IPS-20b (cell line): ENCODE measurements around the gene DNAJA4.

Experiments used
- H3K27ac ChIP-seq: one replicate; pipeline ENCODE4 v1.5.1; 2013; ENCODE audit warnings: low read length
- H3K27me3 ChIP-seq: 2 replicates; pipeline ENCODE4 v1.6.1; 2013; ENCODE audit warnings: mild to moderate bottlenecking, low read length, inconsistent platforms; ENCODE audit not compliant: insufficient read depth
- H3K36me3 ChIP-seq: 2 replicates; pipeline ENCODE4 v1.6.1; 2013; ENCODE audit warnings: low read depth, mild to moderate bottlenecking, inconsistent platforms, low read length, moderate library complexity; ENCODE audit not compliant: insufficient read depth
- H3K4me1 ChIP-seq: 2 replicates; pipeline ENCODE4 v1.6.1; 2013; ENCODE audit warnings: mild to moderate bottlenecking, control low read depth, inconsistent platforms, low read length, moderate library complexity; ENCODE audit not compliant: insufficient read depth
- H3K4me3 ChIP-seq: 2 replicates; pipeline ENCODE4 v1.5.1; 2013; ENCODE audit warnings: mild to moderate bottlenecking, low read length, inconsistent platforms
- H3K9ac ChIP-seq: 2 replicates; pipeline ENCODE4 v1.6.1; 2013; ENCODE audit warnings: low read depth, mild to moderate bottlenecking, inconsistent platforms, low read length, moderate library complexity
- H3K9me3 ChIP-seq: 2 replicates; pipeline ENCODE4 v1.6.1; 2013; ENCODE audit warnings: mild to moderate bottlenecking, low read depth, low read length, inconsistent platforms; ENCODE audit not compliant: insufficient read depth

The DNAJA4 gene

DNA sequence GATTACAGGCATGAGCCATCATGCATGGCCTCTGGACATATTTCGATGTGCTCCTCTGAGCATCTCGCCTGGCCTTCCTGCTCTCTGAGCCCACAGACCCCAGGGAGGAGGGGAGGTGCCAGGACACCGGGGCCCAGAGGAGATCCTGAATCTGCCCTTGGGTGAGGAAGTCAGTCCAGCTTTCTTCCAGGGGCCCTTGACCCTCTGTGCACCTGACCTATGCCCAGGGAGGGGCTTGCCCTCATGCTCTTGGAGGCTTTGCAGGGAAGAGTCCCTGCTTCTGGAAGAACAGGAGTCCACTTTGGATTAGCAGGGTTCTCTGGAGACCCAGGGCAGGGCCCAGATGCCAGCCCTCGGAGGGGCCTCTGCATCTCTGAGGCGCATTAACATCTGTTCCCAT is 31.4 kb upstream of the DNAJA4 start:
- Histone ChIP-seq H3K9me3 (no peaks in the 10 kb centered on the region), H3K27me3 (no peaks in the 10 kb centered on the region), H3K9ac (no peak overlapping the region), H3K36me3 (no peaks in the 10 kb centered on the region), H3K27ac (no peak overlapping the region), H3K4me3 (no peak overlapping the region), H3K4me1 (peaks cover 12% of the 10 kb centered on the region; the same call in 1 of the 2 replicates)

DNA sequence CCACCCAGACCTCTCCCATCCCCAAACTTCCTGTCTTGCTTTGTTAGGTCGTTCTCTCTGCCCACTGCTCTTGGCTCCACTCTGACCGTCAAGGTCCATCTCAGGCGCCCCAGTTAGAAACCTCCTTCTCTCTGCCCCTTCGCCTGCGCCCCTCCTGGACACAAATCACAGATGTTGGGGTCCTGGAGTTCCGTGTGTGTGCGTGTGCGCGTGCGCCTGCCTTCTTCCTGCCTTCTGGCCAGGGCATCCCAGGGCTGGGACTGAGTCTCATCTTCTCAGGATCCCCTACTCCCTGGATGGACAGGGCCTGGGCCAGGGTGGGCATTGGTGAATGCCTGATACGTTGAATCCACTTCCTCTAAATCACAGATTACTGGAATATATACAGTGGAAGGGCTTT is 30.9 kb upstream of the DNAJA4 start:
- Histone ChIP-seq H3K9ac (peak overlapping the region; percentile 3; the same call in 1 of the 2 replicates), H3K27ac (no peak overlapping the region), H3K4me3 (no peak overlapping the region; the same call in 1 of the 2 replicates), H3K4me1 (peaks cover 12% of the 10 kb centered on the region; the same call in 1 of the 2 replicates), H3K27me3 (no peaks in the 10 kb centered on the region), H3K9me3 (no peaks in the 10 kb centered on the region), H3K36me3 (no peaks in the 10 kb centered on the region)

DNA sequence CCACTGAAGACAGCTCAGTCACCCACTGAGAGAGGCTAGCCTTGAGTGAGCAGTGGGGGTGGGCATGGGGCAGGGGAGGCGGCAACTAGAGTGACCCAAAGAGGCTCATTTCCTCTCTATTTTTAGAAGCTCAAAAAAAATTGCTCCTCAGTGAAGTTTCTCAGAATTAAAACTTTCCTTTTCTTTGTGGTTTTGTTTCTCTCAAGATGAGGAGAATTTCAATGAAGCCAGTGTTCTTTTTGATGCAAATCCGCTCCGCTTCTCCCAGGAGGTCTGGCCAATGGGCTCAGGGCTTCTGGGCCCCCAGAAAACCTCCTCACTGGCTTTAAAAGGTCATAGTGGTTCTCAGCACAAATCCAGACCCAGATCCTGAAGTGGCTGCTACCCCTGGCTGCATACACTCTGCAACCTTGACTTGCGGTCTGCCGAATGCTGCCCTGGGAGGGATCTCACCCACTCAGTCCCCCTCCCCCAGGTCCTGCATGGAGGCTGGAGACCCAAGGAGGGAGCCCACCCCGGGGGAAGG is 29.8 kb upstream of the DNAJA4 start, which contains the start of gene ACSBG1:
TSS of gene ACSBG1 (minus strand) at position 51 of the 526 bp plus-strand sequence. CDS start 64 bp downstream, outside the sequence.
- Histone ChIP-seq H3K4me1 (peaks cover 12% of the 10 kb centered on the region; the same call in 1 of the 2 replicates), H3K27me3 (no peaks in the 10 kb centered on the region), H3K27ac (peak within 1 kb of the TSS; percentile 53), H3K36me3 (no peaks in the 10 kb centered on the region), H3K9ac (peak within 1 kb of the TSS; percentile 52; the same call in 1 of the 2 replicates), H3K9me3 (no peaks in the 10 kb centered on the region), H3K4me3 (peak within 1 kb of the TSS; percentile 27; the same call in 1 of the 2 replicates)

DNA sequence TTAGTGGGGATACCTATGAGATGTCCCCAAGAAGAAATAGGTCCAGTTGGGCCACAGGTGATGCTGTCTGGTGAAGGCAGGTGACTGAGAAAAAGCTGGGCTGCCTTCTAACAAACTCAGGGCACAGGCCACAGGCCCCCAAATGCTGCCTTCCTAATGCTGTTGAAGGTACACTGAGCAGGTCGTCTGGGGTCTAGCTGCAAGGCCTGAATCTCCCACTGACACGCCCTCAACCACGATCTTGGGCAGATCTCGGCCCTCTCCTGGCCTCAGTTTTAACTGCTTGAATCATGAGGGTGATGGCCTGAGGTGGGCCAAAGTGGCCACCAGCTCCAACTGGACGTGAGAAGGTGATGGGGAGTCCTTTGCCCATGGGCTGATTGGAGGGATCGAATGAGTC is 27.9 kb upstream of the DNAJA4 start:
- no peaks in the 10 kb centered on the region for H3K36me3 ChIP-seq
- no peak overlapping the region for H3K27ac ChIP-seq
- no peaks in the 10 kb centered on the region for H3K27me3 ChIP-seq
- no peak overlapping the region for H3K4me3 ChIP-seq
- no peak overlapping the region for H3K9ac ChIP-seq
- H3K9me3 ChIP-seq = no peaks in the 10 kb centered on the region
- H3K4me1 ChIP-seq = peaks cover 12% of the 10 kb centered on the region; the same call in 1 of the 2 replicates

DNA sequence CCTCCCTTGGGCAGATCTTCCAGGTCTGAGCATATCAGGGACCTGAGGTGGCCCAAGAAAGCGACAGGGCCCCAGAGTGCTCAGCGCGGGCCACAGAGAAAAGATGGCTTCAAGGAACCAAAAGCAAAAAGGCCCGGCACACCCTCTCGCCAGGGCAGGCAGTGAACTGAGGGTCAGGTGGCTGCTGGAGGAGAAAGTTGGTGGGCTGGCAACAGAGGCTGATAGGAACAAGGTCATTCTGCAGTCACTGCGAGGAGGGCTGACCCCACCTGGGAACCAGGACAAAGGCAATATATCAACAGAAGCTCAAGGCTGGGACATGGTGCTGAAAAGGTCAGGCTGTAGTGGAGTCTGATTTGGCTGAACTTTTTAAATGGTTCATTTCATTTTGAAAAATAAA is 27.2 kb upstream of the DNAJA4 start:
- Histone ChIP-seq H3K4me3 (no peak overlapping the region), H3K9me3 (no peaks in the 10 kb centered on the region), H3K27me3 (no peaks in the 10 kb centered on the region), H3K27ac (no peak overlapping the region), H3K4me1 (peaks cover 12% of the 10 kb centered on the region; the same call in 1 of the 2 replicates), H3K9ac (no peak overlapping the region), H3K36me3 (no peaks in the 10 kb centered on the region)

DNA sequence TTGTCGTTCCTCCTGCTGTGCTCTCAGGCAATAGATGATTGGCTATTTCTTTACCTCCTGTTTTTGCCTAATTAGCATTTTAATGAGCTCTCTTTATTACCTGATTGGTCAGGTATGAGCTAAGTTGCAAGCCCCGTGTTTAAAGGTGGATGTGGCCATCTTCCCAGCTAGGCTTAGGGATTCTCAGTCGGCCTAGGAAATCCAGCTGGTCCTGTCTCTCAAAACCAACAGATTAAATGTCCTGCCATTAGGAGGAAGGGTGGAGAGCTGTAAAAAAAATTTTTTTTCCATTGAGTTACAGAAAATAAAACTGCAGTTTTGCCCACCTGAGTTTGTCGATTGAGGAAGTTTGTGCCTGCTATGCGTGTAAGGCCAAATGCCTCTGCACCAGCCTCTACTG is 24.6 kb upstream of the DNAJA4 start:
- no peak overlapping the region for H3K4me3 ChIP-seq
- H3K36me3 ChIP-seq = no peaks in the 10 kb centered on the region
- H3K9ac ChIP-seq = no peak overlapping the region
- H3K4me1 ChIP-seq = peaks cover 15% of the 10 kb centered on the region
- no peak overlapping the region for H3K27ac ChIP-seq
- no peaks in the 10 kb centered on the region for H3K9me3 ChIP-seq
- no peaks in the 10 kb centered on the region for H3K27me3 ChIP-seq

DNA sequence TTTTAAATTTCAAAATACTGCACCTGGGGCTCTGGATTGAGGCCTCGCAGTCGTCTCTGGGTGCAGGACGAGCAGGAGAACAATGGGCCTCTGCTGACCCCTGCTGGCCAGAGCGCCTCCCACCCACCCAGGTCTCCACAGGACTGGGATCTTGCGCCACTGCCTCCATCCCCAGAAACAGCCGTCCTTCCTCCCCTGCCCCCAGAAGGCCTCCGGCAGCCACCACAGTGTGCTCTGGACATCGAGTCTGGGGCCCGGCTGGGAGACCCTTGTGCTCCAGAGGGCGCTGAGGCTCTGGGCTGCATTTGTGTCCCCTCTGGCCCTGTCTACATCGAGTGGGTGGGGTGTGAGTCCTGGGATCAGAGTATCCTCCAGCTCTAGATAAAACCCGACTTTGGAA is 23.3 kb upstream of the DNAJA4 start:
- H3K27me3 ChIP-seq = no peaks in the 10 kb centered on the region
- no peaks in the 10 kb centered on the region for H3K9me3 ChIP-seq
- no peak overlapping the region for H3K4me3 ChIP-seq
- no peak overlapping the region for H3K27ac ChIP-seq
- H3K4me1 ChIP-seq = peaks cover 7% of the 10 kb centered on the region
- no peaks in the 10 kb centered on the region for H3K36me3 ChIP-seq
- H3K9ac ChIP-seq = no peak overlapping the region

DNA sequence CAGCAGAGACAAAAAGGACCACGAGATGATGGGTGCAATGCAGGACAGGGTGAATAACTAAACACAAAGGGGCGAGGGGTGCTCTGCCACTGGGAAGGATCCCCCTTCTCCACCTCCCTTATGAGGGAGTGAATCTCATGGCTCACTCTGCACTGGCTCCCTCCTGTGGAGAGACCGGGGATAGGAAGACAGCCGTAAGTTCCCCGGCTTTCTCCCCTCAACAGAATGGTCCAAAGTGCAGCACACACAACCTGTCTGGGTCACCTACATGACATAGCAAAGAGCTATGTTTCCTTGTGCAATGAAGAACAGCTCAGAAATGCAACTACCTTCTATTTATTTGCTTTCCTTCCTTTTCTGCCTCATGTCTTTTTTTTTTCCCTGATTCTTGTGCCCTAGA is 22.2 kb upstream of the DNAJA4 start:
- Histone ChIP-seq H3K9ac (no peak overlapping the region), H3K27me3 (no peaks in the 10 kb centered on the region), H3K4me1 (peaks cover 7% of the 10 kb centered on the region), H3K36me3 (no peaks in the 10 kb centered on the region), H3K9me3 (no peaks in the 10 kb centered on the region), H3K27ac (no peak overlapping the region), H3K4me3 (no peak overlapping the region)

DNA sequence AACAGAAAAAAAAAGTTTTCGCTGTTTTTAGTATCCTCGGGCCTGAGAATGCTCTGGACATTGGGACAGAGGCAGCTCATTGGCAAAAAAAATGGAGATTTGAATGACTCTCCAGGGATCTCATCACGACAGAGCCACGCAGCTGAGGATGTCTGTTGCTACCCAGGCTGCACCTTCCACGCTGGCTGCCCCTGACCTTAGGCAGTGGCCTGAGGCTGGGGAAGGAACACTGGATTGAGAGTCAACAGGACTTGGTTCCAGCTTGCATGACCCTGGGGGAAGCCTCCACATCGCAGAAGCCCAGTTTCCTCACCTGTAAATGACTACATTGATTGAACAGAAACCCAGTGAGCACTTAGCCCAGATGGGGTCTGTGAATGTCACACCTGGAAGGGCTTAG is 21.3 kb upstream of the DNAJA4 start:
- Histone ChIP-seq H3K9me3 (no peaks in the 10 kb centered on the region), H3K9ac (peak overlapping the region; percentile 27; the same call in 1 of the 2 replicates), H3K4me3 (no peak overlapping the region), H3K36me3 (no peaks in the 10 kb centered on the region), H3K4me1 (peaks cover 7% of the 10 kb centered on the region), H3K27me3 (no peaks in the 10 kb centered on the region), H3K27ac (peak overlapping the region; percentile 91)

DNA sequence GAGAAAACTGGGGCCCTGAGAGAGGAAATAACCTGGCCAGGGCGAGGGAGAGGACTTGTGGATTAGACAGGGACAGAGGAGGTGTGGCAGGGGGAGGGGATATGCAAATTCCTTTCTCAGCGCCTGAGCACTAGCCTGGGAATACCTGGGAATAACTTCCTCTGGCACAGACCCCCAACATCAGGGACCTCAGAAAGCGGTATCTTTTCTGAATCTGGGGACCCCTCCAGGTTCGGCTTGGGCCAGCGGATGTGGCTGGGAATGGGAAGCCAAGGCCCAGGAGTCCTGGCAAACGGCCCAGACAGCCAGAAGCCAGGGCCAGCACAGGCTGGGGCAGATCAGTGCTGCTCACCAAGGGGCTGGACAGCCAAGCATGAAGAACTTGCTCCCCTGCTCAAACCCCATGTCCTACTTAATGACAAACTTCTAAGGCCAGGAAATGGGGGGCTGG is 20.8 kb upstream of the DNAJA4 start:
- H3K9me3 ChIP-seq = no peaks in the 10 kb centered on the region
- no peaks in the 10 kb centered on the region for H3K27me3 ChIP-seq
- H3K9ac ChIP-seq = peak overlapping the region; percentile 49; the same call in 1 of the 2 replicates
- no peaks in the 10 kb centered on the region for H3K36me3 ChIP-seq
- H3K27ac ChIP-seq = peak overlapping the region; percentile 91
- H3K4me1 ChIP-seq = peaks cover 7% of the 10 kb centered on the region
- H3K4me3 ChIP-seq = no peak overlapping the region

DNA sequence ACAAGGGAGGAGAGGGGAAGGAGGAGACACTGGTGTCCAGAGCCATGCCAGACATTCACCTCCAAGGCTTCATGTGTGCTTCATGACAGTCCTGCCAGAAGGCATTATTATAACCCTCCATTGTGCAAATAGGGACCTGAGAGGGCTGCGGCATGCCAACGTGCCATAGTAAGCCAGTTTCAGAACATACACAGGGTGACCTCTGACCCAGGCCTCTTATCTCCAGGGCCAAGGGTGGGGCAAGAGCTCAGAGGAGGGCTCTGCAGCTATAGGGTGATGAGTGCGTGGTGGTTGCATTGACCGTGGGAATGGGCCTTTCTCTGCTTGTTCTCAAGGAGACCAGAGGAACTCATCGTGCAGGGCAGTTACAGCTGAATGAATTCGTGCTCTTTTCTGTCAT is 20.3 kb upstream of the DNAJA4 start:
- Histone ChIP-seq H3K27ac (no peak overlapping the region), H3K4me3 (no peak overlapping the region), H3K9me3 (no peaks in the 10 kb centered on the region), H3K36me3 (no peaks in the 10 kb centered on the region), H3K4me1 (peaks cover 7% of the 10 kb centered on the region), H3K9ac (no peak overlapping the region), H3K27me3 (no peaks in the 10 kb centered on the region)

DNA sequence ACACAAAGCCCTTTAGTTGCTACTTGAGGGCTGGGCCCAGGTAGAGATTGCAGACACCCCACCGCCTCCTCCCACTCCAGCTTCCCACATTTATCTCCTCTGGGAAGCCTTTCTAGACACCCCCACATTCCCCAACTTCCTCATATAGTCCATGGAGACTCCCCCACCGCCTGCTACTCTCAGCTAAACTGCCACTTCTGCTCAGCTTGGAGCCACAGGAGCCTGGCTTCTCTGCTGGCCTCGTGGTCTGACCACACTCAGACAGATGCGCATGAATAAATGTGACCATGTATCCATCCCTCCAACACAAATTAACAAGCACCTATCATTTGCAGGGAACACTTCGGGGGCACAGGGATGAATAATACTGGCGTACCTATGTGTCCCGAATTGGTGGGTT is 19.5 kb upstream of the DNAJA4 start:
- Histone ChIP-seq H3K27ac (no peak overlapping the region), H3K36me3 (no peaks in the 10 kb centered on the region), H3K4me3 (no peak overlapping the region), H3K4me1 (peaks cover 7% of the 10 kb centered on the region), H3K9ac (no peak overlapping the region), H3K27me3 (no peaks in the 10 kb centered on the region), H3K9me3 (no peaks in the 10 kb centered on the region)
